ENCODE data around the gene PFAS.

Gene PFAS

GRCh38 chr17:8225813-8226535 is 23.1 kb upstream of the PFAS start:
- DNase-seq (ENCODE audit: extremely low read depth, low read depth) = peak; percentile 67
- TF ChIP-seq, protein P1, sequence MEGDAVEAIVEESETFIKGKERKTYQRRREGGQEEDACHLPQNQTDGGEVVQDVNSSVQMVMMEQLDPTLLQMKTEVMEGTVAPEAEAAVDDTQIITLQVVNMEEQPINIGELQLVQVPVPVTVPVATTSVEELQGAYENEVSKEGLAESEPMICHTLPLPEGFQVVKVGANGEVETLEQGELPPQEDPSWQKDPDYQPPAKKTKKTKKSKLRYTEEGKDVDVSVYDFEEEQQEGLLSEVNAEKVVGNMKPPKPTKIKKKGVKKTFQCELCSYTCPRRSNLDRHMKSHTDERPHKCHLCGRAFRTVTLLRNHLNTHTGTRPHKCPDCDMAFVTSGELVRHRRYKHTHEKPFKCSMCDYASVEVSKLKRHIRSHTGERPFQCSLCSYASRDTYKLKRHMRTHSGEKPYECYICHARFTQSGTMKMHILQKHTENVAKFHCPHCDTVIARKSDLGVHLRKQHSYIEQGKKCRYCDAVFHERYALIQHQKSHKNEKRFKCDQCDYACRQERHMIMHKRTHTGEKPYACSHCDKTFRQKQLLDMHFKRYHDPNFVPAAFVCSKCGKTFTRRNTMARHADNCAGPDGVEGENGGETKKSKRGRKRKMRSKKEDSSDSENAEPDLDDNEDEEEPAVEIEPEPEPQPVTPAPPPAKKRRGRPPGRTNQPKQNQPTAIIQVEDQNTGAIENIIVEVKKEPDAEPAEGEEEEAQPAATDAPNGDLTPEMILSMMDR (IDR thresholded peaks at IDR 0.05; ENCODE audit: low read depth, low read length) = no peak

- TF ChIP-seq, protein P1 (IDR thresholded peaks at IDR 0.05; ENCODE audit: low read depth, low read length) = no peak
- peak; percentile 86 for DNase-seq (ENCODE audit: extremely low read depth, low read depth)
Measured at GRCh38 chr17:8226536-8227237, 22.4 kb upstream of the PFAS start.

GRCh38 chr17:8227238-8227581 is 21.9 kb upstream of the PFAS start:
- no peak for DNase-seq (ENCODE audit: extremely low read depth, low read depth)
- TF ChIP-seq, protein P1 (IDR thresholded peaks at IDR 0.05; ENCODE audit: low read depth, low read length) = no peak

DNA sequence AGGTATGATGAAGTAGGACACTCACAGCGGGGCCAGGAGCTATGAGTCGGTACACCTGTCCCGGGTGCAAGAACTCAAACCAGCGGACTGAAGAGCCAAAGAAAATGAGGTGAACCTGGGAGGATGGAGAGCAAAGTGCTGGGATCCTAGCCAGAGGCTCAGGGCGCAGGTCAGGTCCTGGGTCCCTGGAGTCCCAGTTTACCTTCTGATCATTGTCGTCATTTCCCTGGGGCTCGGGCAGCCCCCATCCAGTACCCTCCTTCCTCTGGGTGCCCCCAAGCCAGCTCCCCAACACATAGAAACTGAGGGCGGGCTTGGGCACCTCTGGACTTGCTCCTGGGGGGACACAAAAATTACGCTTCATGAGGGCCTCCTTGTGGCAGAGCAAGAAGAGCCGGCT is 17.4 kb upstream of the PFAS start:
- TF ChIP-seq, protein P1 (IDR thresholded peaks at IDR 0.05; ENCODE audit: low read depth, low read length) = no peak
- DNase-seq (ENCODE audit: extremely low read depth, low read depth) = no peak

- TF ChIP-seq, protein P1 (IDR thresholded peaks at IDR 0.05; ENCODE audit: low read depth, low read length) = no peak
- DNase-seq (ENCODE audit: extremely low read depth, low read depth) = no peak
Measured at GRCh38 chr17:8234361-8235270, 14.5 kb upstream of the PFAS start.

- TF ChIP-seq, protein P1 (IDR thresholded peaks at IDR 0.05; ENCODE audit: low read depth, low read length) = no peak
- no peak for DNase-seq (ENCODE audit: extremely low read depth, low read depth)
Measured at GRCh38 chr17:8235676-8236075, 13.4 kb upstream of the PFAS start.
